DOHH2 (cell line): Measurements from ENCODE around the gene SORL1-AS1.

ENCODE experiments used
- CTCF ChIP-seq: fragments of 200-600 bp; sonication (generic); IDR thresholded peaks from one replicate; pipeline ENCODE4 v1.5.1; 2014; ENCODE audit warnings: antibody characterized with exemption, mild to moderate bottlenecking, low read depth, low read length; ENCODE audit not compliant: poor library complexity, severe bottlenecking
- EZH2phosphoT487 ChIP-seq: fragments of 200-600 bp; sonication (generic); IDR thresholded peaks from 2 replicates; pipeline ENCODE4 v1.6.1; 2017; ENCODE audit warnings: borderline replicate concordance, mild to moderate bottlenecking, antibody characterized with exemption, low read length, moderate library complexity, mixed read lengths

- TF ChIP-seq CTCF (no peak), EZH2phosphoT487 (no peak)
Observed at GRCh38 chr11:121500275-121500674, 47.5 kb upstream of the SORL1-AS1 start.
